GM12873 (cell line): ENCODE measurements around the gene ATP6V1G2.

Source experiments
- CTCF ChIP-seq: IDR thresholded peaks from 2 replicates; pipeline ENCODE4 v1.5.1; 2012; ENCODE audit warnings: low read depth, mild to moderate bottlenecking, moderate library complexity, low read length, control low read depth; ENCODE audit not compliant: insufficient read depth; ENCODE audit errors: missing control alignments

Gene ATP6V1G2

DNA sequence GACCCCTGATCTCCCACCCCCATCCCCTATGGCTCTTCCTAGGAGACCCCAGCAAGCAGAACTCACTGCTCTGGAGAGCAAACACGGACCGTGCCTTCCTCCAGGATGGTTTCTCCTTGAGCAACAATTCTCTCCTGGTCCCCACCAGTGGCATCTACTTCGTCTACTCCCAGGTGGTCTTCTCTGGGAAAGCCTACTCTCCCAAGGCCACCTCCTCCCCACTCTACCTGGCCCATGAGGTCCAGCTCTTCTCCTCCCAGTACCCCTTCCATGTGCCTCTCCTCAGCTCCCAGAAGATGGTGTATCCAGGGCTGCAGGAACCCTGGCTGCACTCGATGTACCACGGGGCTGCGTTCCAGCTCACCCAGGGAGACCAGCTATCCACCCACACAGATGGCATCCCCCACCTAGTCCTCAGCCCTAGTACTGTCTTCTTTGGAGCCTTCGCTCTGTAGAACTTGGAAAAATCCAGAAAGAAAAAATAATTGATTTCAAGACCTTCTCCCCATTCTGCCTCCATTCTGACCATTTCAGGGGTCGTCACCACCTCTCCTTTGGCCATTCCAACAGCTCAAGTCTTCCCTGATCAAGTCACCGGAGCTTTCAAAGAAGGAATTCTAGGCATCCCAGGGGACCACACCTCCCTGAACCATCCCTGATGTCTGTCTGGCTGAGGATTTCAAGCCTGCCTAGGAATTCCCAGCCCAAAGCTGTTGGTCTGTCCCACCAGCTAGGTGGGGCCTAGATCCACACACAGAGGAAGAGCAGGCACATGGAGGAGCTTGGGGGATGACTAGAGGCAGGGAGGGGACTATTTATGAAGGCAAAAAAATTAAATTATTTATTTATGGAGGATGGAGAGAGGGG lies 27.1 kb upstream of the ATP6V1G2 start:
- TF ChIP-seq CTCF: no peak

DNA sequence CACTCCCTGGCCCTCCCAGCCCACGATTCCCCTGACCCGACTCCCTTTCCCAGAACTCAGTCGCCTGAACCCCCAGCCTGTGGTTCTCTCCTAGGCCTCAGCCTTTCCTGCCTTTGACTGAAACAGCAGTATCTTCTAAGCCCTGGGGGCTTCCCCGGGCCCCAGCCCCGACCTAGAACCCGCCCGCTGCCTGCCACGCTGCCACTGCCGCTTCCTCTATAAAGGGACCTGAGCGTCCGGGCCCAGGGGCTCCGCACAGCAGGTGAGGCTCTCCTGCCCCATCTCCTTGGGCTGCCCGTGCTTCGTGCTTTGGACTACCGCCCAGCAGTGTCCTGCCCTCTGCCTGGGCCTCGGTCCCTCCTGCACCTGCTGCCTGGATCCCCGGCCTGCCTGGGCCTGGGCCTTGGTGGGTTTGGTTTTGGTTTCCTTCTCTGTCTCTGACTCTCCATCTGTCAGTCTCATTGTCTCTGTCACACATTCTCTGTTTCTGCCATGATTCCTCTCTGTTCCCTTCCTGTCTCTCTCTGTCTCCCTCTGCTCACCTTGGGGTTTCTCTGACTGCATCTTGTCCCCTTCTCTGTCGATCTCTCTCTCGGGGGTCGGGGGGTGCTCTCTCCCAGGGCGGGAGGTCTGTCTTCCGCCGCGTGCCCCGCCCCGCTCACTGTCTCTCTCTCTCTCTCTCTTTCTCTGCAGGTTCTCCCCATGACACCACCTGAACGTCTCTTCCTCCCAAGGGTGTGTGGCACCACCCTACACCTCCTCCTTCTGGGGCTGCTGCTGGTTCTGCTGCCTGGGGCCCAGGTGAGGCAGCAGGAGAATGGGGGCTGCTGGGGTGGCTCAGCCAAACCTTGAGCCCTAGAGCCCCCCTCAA lies 25.9 kb upstream of the ATP6V1G2 start, which contains the start of gene LTA:
Gene LTA, plus strand, starts transcription at position 249 of the 871 bp plus-strand sequence. Its CDS starts 454 bp downstream, at position 703.
- no peak for TF ChIP-seq CTCF

- no peak for TF ChIP-seq CTCF
Observed at GRCh38 chr6:31569861-31570536, 23.6 kb upstream of the ATP6V1G2 start.

DNA sequence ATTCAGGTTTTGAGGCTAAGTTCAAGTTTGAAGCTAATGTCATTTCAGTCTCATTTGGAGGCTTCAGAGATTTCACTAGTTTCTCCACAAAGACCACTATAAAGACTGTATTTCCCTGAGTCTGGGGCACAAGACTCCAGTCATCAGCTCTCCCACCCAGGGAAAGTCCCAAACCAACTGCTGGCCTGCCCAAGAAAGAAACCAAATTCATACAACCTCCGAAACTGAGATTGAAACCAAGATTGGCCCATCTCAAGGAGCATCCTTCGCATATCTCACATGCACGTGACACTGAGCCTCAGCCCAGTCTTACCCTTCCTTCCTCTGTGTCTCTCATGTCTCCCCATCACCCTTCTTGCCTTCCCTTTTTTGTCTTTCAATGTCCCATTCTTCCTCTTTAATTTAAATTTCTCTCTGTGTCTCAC lies 22.1 kb upstream of the ATP6V1G2 start:
- no peak for TF ChIP-seq CTCF

- no peak for TF ChIP-seq CTCF
Observed at GRCh38 chr6:31567531-31568370, 21.3 kb upstream of the ATP6V1G2 start.

DNA sequence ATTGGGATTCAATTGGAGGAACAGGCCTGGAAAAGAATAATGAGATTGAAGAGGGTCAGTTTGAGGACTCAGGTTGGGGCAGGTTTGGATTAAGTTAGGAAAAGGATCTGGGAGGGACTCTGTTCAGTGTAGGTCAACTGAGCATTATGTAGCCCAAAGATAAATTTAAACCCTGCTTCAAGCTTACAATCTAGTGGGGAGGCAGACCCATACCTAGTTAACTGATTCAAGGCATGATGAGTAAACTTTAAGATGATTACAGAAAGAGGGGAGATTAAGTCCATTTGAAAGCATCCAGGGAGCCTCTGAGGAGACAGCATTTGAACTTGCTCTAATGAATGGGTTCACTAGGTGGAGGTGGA lies 14.3 kb upstream of the ATP6V1G2 start:
- TF ChIP-seq CTCF: no peak
